HEK293 (cell line): ENCODE results near the gene TP53AIP1.

Experiments used
- CTCF ChIP-seq: fragments of 450-650 bp; formaldehyde crosslinking; IDR thresholded peaks from 2 replicates; pipeline ENCODE4 v1.5.1; 2016; ENCODE audit warnings: missing biosample characterization, missing genetic modification characterization
- ELK4 ChIP-seq: IDR thresholded peaks from 2 replicates; pipeline ENCODE4 v1.6.1; 2011; ENCODE audit warnings: mild to moderate bottlenecking, low read depth, low read length, borderline replicate concordance
- GFI1B ChIP-seq: fragments of 450-650 bp; formaldehyde crosslinking; IDR thresholded peaks from 2 replicates; pipeline ENCODE4 v1.5.1; 2016; ENCODE audit warnings: missing biosample characterization, missing genetic modification characterization
- GLIS1 ChIP-seq: fragments of 450-650 bp; formaldehyde crosslinking; IDR thresholded peaks from 2 replicates; pipeline ENCODE4 v1.5.1; 2016; ENCODE audit warnings: missing biosample characterization, missing genetic modification characterization
- ZBTB10 ChIP-seq: fragments of 450-650 bp; formaldehyde crosslinking; IDR thresholded peaks from 2 replicates; pipeline ENCODE4 v1.5.1; 2016; ENCODE audit warnings: missing biosample characterization, missing genetic modification characterization
- ZBTB26 ChIP-seq: fragments of 450-650 bp; formaldehyde crosslinking; optimal IDR thresholded peaks from 2 replicates; pipeline ENCODE3; 2016; ENCODE audit warnings: missing biosample characterization, mild to moderate bottlenecking, missing genetic modification characterization
- ZBTB8A ChIP-seq: fragments of 450-650 bp; formaldehyde crosslinking; IDR thresholded peaks from 2 replicates; pipeline ENCODE4 v1.5.1; 2016; ENCODE audit warnings: missing biosample characterization, missing genetic modification characterization
- ZNF449 ChIP-seq: fragments of 450-650 bp; formaldehyde crosslinking; IDR thresholded peaks from 2 replicates; pipeline ENCODE4 v1.5.1; 2017; ENCODE audit warnings: missing biosample characterization, mild to moderate bottlenecking, missing genetic modification characterization, moderate library complexity
- ZNF513 ChIP-seq: fragments of 450-650 bp; IDR thresholded peaks from 2 replicates; pipeline ENCODE4 v1.5.1; 2018; ENCODE audit warnings: missing biosample characterization, missing genetic modification characterization
- ZNF548 ChIP-seq: fragments of 450-650 bp; formaldehyde crosslinking; IDR thresholded peaks from 2 replicates; pipeline ENCODE4 v1.5.1; 2016; ENCODE audit warnings: missing biosample characterization, missing genetic modification characterization
- ZNF704 ChIP-seq: fragments of 450-650 bp; formaldehyde crosslinking; IDR thresholded peaks from 2 replicates; pipeline ENCODE4 v1.5.1; 2016; ENCODE audit warnings: missing biosample characterization, missing genetic modification characterization
- ZNF768 ChIP-seq: fragments of 450-650 bp; formaldehyde crosslinking; IDR thresholded peaks from 2 replicates; pipeline ENCODE4 v1.5.1; 2018; ENCODE audit warnings: missing biosample characterization, mild to moderate bottlenecking, missing genetic modification characterization

GRCh38 chr11:128962896-128963295, 20.2 kb upstream of the TP53AIP1 start:
- TF ChIP-seq ZNF513 (no peak), CTCF (tag by site-specific recombination) (no peak), ZNF704 (tag by site-specific recombination) (no peak), ZNF449 (tag by site-specific recombination) (no peak), ZNF768 (tag by site-specific recombination) (no peak), ZBTB26 (tag by site-specific recombination) (no peak), GFI1B (tag by site-specific recombination) (no peak), ELK4 (no peak), GLIS1 (tag by site-specific recombination) (no peak), ZBTB10 (tag by site-specific recombination) (no peak), ZBTB8A (tag by site-specific recombination) (no peak), ZNF548 (tag by site-specific recombination) (no peak)
